Measurements from ENCODE around the gene SLC44A1. TPM values are rescaled to one million over a fixed set of nuclear protein-coding genes. Genes with fewer than 3 reads are reported as not detected.

Gene SLC44A1
- polyA plus RNA-seq, 1 of the 3 experiments (the other 2 are of a cell fraction), result 4.5 TPM

DNA sequence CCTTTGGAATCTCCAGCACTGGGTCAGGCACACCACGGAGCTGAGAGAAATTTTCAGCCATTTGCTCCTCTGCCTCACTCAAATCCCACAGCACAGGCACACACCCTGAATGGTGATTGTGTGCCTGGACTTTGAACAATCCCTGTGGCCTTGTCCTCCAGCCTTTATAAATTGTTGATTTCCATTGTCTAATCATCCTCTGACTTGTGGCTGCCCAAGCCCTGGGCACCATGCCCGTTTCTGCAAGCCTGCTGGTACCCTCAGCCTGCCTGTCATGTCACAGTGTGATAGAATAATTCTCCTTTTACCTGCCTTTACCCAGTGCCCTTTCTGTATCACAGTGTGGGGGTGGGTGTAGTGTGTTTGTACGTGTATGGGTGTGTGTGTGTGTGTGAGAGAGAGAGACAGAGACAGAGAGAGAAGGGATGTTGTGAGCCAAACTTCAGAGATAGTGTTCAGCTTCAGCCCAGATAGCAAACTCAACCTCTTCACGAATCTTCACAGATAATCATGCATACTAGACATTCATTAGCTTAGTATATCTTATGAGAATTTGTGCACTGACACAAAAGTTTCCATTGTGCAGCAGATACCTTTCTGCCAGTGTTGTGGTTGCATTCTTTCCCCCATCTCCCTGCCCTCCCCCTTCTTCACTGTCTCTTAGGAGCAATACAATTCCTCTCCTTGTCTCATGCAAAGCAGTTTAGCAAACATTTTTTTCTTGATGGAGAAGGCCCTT is 27.8 kb upstream of the SLC44A1 start (continued):
- TF ChIP-seq, protein P1, sequence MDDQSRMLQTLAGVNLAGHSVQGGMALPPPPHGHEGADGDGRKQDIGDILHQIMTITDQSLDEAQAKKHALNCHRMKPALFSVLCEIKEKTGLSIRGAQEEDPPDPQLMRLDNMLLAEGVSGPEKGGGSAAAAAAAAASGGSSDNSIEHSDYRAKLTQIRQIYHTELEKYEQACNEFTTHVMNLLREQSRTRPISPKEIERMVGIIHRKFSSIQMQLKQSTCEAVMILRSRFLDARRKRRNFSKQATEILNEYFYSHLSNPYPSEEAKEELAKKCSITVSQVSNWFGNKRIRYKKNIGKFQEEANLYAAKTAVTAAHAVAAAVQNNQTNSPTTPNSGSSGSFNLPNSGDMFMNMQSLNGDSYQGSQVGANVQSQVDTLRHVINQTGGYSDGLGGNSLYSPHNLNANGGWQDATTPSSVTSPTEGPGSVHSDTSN (IDR thresholded peaks at IDR 0.05), result no peak
- TF ChIP-seq POLR2AphosphoS5 (IDR thresholded peaks at IDR 0.05; ENCODE audit: low read depth, low read length), result no peak

DNA sequence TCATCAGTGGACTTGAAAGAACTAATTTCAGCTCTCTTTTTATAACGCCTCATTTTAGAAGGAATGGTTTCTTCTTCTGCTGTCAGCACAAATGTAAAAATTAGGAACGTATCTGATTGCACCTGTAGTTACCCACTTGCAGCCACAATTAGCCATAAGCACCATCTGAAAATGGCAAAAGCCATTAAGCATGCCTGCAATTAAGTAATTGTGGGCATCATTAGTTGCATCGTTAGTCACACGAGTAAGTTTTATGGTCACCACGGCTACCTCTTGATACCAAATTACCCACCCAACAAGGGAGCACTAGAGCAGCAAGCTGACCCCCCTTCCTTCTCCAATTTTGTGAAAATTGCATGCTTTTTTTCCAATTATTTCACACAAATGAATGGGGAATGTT is 25.8 kb upstream of the SLC44A1 start:
- H3K9ac ChIP-seq, result no peak overlapping the region
- no peak overlapping the region for H2AFZ ChIP-seq (ENCODE audit: low read depth)
- POLR2A ChIA-PET, result no interaction called here
- no peaks in the 10 kb centered on the region for H3K27me3 ChIP-seq (ENCODE audit: insufficient read depth)
- no peaks in the 10 kb centered on the region for H3F3A ChIP-seq (replicated peaks; ENCODE audit: insufficient read depth)
- CTCF ChIA-PET, result no interaction called here
- TF ChIP-seq GATA2 (CRISPR knock-in tag; IDR thresholded peaks at IDR 0.05) (no peak), TEAD4 (IDR thresholded peaks at IDR 0.05; ENCODE audit: borderline replicate concordance, insufficient read depth) (no peak), RCOR1 (IDR thresholded peaks at IDR 0.05; ENCODE audit: low read length) (no peak), RXRA (IDR thresholded peaks at IDR 0.05; ENCODE audit: borderline replicate concordance, low read depth) (no peak), RAD21 (IDR thresholded peaks at IDR 0.05; ENCODE audit: low read length) (no peak), FOXJ3 (CRISPR knock-in tag; IDR thresholded peaks at IDR 0.05) (no peak), POLR2AphosphoS5 (IDR thresholded peaks at IDR 0.05; ENCODE audit: low read depth, low read length) (no peak), ELF1 (IDR thresholded peaks at IDR 0.05) (no peak), FOXM1 (IDR thresholded peaks at IDR 0.05; ENCODE audit: low read depth) (no peak), TAF1 (IDR thresholded peaks at IDR 0.05; ENCODE audit: borderline replicate concordance, low read depth, low read length) (no peak), EP300 (IDR thresholded peaks at IDR 0.05; ENCODE audit: borderline replicate concordance in 1 of 2, low read depth in 1 of 2, low read length in 1 of 2) (no peak), RFX5 (IDR thresholded peaks at IDR 0.05; ENCODE audit: low read length) (no peak), TCF12 (IDR thresholded peaks at IDR 0.05) (no peak)
- TF ChIP-seq, protein P2, sequence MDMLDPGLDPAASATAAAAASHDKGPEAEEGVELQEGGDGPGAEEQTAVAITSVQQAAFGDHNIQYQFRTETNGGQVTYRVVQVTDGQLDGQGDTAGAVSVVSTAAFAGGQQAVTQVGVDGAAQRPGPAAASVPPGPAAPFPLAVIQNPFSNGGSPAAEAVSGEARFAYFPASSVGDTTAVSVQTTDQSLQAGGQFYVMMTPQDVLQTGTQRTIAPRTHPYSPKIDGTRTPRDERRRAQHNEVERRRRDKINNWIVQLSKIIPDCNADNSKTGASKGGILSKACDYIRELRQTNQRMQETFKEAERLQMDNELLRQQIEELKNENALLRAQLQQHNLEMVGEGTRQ (IDR thresholded peaks at IDR 0.05; ENCODE audit: borderline replicate concordance, low read depth, low read length), result no peak
- TF ChIP-seq, protein P3, sequence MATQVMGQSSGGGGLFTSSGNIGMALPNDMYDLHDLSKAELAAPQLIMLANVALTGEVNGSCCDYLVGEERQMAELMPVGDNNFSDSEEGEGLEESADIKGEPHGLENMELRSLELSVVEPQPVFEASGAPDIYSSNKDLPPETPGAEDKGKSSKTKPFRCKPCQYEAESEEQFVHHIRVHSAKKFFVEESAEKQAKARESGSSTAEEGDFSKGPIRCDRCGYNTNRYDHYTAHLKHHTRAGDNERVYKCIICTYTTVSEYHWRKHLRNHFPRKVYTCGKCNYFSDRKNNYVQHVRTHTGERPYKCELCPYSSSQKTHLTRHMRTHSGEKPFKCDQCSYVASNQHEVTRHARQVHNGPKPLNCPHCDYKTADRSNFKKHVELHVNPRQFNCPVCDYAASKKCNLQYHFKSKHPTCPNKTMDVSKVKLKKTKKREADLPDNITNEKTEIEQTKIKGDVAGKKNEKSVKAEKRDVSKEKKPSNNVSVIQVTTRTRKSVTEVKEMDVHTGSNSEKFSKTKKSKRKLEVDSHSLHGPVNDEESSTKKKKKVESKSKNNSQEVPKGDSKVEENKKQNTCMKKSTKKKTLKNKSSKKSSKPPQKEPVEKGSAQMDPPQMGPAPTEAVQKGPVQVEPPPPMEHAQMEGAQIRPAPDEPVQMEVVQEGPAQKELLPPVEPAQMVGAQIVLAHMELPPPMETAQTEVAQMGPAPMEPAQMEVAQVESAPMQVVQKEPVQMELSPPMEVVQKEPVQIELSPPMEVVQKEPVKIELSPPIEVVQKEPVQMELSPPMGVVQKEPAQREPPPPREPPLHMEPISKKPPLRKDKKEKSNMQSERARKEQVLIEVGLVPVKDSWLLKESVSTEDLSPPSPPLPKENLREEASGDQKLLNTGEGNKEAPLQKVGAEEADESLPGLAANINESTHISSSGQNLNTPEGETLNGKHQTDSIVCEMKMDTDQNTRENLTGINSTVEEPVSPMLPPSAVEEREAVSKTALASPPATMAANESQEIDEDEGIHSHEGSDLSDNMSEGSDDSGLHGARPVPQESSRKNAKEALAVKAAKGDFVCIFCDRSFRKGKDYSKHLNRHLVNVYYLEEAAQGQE (IDR thresholded peaks at IDR 0.05; ENCODE audit: low read depth, low read length), result no peak
- WGBS (ENCODE audit: low lambda C conversion rate), result 76% methylated on average over 5 of the region's 5 CpGs
- peaks cover 4 to 6% of the 10 kb centered on the region in 2 experiments; a peak in 1 of 4 replicates for H3K4me1 ChIP-seq (ENCODE audit: control insufficient read depth in 1 of 2, insufficient read depth in 2 of 2, low read depth in 1 of 2, low read length in 1 of 2)
- no peak overlapping the region for H3K4me3 ChIP-seq (ENCODE audit: low read depth in 2 of 2, low read length in 1 of 2)
- no peak for DNase-seq
- H4K20me1 ChIP-seq (ENCODE audit: insufficient read depth), result no peaks in the 10 kb centered on the region
- no peaks in the 10 kb centered on the region for H3K36me3 ChIP-seq (replicated peaks in 1 of 2; ENCODE audit: control insufficient read depth in 1 of 2, insufficient read depth in 2 of 2, low read length in 1 of 2)
- H3K9me2 ChIP-seq, result no peaks in the 10 kb centered on the region
- no peak overlapping the region for H3K4me2 ChIP-seq
- H3K27ac ChIP-seq (ENCODE audit: low read depth in 2 of 2, low read length in 1 of 2), result no peak overlapping the region
- no peaks in the 10 kb centered on the region; the same call in 1 of the 2 replicates for H3K9me3 ChIP-seq
- H3K79me2 ChIP-seq (ENCODE audit: insufficient read depth), result no peaks in the 10 kb centered on the region
